COR-L47 (cell line): ENCODE measurements around the gene CAMSAP1.

Experiments
- DNase-seq: peaks from one replicate; lab custom pipeline; 2025; lab: John Stamatoyannopoulos, UW

Gene CAMSAP1

DNA sequence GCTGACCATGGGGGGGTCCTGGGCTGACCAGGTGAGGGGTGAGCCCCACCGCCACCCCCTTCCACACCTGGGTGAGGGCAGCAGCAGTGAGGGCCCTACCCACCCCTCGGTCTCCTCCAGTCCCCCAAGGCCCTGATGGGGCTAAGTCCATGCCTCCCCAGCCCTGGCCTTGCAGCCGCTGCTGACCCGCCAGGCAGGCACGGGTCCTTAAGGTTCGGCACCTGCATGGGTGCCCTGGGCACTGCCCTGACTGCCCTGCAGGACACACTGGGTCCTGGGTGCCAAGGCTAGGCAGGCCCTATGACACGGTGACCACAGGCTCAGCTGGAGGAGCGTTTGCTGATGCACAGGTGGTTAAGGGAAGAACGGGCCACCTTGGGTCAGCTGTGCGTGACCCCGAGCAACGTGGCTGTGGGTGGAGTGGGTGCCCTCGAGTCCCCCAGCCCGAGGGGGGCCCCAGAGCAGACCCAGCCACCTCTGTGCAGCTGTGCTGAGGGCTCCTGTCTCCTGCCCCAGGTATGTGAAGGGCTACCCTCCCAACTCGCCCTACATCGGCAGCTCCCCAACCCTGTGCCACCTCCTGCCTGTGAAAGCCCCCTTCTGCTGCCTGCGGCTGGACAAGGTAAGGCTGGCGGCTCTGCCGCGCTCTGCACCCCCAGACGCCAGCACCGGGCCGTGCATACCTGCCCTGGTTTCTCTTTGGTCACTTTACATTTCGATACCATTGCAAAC, 132.4 kb downstream of the CAMSAP1 start:
- no peak for DNase-seq

DNA sequence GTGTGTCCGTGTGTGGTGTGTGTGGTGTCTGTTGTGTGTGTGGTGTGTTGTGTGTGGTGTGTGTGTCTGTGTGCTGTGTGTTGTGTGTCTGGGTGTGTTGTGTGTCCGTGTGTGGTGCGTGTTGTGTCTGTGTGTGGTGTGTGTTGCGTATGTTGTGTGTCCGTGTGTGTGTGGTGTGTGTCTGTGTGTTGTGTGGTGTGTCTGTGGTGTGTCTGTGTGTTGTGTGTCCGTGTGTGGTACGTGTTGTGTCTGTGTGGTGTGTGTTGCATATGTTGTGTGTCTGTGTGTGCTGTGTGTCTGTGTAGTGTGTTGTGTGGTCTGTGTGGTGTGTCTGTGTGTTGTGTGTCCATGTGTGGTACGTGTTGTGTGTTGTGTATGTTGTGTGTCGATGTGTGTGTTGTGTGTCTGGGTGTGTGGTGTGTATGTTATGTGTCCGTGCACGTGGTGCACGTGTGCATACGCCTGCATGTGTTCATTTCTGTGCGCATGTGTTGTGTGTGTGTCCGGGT, 133.1 kb downstream of the CAMSAP1 start:
- no peak for DNase-seq

DNA sequence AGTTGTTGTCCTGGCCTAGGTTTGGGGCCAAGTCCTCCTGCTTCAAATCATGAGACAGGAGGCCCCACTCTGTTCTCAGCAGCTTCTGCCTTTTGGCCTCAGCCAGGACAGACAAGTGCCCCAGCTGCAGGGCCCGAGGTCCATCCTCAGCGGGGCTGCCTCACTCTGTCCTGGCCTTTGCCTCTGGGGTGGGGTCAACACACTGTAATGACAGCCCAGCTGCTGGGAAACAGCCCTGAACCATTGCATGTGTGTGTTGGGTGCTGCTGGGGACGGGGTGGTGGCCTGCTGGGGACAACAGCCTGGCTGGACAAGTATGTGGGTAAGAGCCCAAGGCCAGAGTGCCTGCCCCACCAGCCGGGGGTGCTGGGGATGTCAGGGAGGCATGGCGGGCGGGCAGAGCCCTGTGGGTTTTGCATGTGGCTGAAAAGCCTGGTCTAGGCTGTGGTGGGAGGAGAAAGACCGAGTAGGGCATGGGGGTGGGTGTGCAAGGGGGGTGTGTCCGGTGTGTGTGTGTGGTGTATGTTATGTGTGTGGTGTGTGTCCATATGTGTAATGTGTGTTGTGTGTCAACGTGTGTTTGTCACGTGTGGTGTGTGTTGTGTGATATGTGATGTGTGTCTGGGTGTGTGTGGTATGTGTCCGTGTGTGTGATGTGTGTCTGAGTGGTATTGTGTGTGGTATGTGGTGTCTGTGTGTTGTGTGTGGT, 133.7 kb downstream of the CAMSAP1 start:
- no peak for DNase-seq

DNA sequence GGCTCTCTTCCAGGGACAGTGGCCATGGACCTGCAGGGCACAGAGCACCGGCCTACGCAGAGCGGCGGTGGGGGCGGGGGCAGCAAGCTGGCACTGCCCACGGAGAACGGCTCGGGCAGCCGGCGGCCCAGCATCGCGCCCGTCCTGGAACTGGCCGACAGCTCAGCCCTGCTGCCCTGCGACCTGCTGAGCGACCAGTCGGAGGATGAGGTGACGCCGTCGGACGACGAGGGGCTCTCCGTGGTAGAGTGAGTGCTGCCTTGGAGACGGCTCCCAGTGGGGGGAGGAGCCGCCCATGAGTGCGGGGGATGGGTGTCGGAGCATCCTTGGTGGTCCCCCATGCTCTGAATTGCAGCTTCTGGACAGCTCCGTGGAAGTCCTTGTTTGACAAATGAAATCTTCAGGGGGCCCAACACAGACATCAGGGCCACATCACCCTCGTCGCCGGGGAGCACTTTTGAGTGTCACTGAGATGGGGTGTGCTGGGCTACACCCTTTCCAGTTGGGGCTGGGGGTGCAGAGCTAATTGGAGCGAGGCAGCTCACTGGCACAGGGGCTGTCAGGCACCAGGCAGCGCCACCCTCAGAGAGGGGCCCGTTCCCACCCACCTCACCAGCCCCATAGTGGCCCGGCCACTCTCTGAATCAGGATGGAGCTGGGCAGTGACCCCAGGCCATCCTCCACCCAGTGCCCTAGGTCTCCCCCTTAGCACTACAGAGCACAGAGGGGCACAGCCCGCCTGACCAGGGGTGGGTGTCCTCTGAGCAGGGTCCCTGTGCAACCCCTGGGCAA, 134.4 kb downstream of the CAMSAP1 start:
- DNase-seq: no peak

DNA sequence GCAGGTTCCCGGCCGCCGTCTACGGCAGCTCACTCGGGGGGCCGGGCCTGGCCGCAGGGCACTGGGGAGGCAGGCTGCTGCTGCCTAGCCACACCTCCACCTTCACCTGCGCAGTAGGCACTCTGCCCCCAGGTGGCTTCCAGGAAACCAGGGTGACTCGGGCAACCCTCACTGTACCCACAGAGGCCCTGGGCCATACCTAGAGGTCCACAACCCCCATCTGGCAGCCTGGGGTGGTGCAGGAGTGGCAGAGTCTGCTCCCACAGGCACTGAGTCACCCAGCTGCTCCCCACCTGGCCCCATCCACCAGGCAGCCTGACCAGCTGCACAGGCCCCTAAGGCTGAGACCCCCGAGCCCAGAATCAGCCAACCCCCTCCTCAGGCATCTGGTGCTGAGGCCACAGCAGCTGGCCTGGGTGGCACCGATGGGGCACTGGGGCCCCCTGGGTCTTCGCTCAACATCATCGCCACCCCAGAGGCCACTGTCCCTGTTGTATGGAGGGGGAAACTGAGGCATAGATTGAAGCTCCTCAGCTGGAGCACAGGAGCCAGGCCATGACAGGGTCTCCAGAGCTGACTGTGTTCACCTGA, 135.2 kb downstream of the CAMSAP1 start:
- no peak for DNase-seq

DNA sequence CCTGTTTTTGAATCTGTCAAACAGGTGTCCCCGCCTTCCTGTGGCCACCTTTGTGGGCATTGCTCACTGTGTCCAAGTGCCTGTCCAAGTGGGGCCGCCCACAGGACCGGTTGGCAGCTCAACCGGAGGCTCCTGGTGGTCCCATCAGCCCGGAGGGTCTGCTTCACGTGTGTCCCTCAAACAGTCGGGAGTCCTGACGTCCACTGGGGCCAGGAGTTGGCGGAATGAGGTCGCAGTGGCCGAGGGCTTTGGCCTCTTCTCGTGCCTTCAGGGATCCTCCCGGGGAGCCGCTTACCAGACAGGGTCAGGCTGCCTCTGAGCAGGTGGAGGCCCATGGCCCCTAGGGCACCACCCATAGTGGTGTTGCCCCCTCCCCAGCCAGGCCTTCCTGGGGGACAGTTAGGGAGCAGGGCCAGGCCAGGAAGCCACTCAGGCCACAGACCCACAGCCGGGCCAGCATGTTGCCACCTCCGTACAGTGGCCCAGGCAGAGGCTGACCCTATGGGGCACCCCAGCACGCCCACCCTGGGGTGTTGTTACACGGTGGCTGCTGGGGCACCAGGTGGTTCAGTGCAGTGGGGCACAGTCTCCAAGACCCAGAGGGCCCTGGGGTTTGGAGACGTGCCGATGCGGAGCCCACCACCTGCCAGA, 135.8 kb downstream of the CAMSAP1 start:
- no peak for DNase-seq

DNA sequence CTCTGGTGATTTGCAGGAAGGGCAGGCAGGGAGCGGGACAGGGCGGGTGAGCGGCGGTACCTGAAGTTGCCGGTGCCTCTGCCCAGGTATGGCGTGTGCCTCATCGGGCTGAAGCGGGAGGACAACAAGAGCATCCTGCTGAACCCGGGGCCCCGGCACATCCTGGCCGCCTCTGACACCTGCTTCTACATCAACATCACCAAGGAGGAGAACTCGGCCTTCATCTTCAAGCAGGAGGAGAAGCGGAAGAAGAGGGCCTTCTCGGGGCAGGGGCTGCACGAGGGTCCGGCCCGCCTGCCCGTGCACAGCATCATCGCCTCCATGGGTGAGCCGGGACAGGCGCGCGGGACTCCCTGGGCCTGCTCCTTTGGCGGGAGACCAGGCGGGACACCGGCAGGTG, 136.6 kb downstream of the CAMSAP1 start:
- DNase-seq: no peak

DNA sequence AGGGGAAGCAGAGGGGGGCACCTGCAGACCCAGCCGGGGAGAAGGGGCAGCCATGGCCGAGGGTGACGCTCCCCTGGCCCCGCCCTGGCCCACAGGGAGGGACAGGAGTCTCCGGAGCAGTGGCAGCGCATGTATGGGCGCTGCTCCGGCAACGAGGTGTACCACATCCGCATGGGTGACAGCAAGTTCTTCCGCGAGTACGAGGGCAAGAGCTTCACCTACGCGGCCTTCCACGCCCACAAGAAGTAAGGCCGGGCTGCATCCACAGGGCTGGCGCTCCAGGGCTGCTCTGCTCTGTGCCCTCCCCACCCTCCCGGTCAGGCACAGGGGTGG, 137.2 kb downstream of the CAMSAP1 start:
- no peak for DNase-seq

DNA sequence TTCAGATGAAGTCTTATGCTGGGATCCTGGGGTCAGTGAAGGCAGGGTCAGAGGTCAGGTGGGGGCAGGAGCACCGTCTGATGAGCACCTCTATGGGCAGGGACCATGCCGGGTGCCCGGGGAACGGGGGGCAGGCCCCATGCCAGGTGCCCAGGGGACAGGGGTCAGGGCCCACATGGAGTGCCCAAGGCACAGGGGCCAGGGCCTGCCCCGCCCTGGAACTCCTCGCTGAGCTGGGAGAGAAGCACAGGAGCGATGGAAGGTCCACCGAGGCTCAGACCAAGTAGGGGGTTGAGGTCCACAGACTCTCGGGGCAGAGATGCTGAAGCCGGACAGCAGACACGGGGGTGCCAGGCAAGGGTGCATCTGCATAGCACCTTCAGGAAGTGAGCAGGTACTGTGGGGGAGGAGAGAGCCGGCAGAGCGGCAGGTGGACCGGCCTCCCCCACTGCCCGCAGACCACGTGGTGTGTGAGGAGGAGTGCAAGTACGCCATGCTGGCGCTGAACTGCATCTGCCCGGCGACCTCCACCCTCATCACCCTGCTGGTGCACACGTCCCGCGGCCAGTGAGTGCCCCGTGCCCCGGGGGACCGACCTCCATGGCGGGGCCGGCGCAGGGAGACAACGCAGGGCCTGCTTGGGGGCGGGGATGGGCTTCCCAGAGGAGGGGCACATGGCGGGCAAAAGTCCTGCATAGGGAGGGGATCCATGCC, 137.7 kb downstream of the CAMSAP1 start:
- DNase-seq: no peak

DNA sequence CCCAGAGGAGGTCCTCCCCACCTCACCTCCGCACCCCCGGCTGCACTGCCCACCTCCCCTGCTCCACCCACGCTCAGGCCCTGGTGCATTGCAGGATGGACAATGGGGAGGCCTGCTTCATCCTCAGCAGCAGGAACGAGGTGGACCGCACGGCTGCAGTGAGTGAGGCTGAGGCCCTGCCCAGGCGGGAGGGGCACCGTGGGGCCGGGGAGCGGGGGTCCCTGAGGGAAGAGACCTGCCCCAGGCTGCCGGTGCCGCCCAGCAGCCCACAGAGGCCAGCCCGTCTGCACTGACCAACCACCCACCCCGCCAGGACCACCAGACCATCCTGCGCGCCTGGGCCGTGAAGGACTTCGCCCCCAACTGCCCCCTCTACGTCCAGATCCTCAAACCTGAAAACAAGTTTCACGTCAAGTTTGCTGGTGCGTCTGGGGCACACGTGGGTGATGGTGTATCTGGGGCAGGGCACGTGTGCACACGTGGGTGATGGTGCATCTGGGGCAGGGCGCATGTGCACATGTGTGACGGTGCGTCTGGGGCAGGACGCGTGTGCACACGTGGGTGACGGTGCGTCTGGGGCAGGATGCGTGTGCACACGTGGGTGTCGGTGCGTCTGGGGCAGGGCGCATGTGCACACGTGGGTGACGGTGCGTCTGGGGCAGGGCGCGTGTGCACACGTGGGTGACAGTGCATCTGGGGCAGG, 138.7 kb downstream of the CAMSAP1 start:
- no peak for DNase-seq

DNA sequence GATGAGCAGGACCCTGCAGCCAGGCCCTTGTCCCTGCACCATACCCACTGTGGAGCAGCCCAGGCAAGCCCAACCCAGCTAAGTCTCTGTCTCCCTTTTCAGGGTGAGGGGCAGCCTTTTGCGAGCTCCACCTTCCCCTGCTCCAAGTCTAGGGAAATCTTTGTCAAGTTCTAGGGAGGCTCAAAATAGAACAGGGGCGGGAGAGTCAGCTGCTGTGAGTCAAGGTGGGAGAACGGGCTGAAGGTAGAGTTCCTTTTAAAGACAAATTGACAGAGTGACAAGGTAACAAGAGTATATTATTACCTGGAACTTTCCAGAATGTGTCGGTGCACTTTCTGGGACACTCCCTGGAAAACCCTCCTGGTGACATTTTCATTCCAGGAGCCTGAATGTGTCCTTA, 140.6 kb downstream of the CAMSAP1 start:
- DNase-seq: no peak

DNA sequence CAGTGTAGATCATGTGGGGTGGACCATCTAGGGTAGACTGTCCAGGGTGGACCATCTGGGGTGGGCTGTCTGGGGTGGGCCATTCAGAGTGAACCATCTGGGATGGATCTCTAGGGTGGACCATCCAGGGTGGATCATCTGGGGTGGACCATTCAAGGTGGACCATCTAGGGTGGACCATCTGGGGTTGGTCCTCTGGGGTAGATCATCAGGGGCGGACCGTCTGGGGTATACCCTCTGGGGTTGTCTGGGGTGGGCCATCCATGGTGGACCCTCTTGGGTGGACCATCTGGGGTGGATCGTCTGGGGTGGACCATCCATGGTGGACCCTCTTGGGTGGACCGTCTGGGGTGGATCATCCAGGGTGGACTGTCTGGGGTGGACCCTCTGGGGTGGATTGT, 141.1 kb downstream of the CAMSAP1 start:
- DNase-seq: no peak

DNA sequence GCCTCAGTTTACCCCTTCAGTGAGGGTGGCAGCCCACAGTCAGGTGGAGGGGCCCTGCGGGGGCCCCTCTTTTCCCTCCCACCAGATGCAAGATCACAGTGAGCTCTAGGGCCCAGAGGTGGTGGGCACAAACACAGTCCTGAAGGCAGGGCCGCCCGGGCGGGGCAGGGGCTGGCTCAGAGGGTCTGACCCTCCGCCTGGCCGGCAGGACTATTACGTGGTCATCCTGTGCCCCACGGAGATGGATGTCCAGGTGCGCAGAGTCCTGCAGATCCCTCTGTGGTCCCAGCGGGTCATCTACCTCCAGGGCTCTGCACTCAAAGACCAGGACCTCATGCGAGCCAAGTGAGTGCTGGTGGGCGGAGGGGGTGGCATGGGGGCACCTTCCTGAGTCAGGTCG, 141.9 kb downstream of the CAMSAP1 start:
- no peak for DNase-seq

DNA sequence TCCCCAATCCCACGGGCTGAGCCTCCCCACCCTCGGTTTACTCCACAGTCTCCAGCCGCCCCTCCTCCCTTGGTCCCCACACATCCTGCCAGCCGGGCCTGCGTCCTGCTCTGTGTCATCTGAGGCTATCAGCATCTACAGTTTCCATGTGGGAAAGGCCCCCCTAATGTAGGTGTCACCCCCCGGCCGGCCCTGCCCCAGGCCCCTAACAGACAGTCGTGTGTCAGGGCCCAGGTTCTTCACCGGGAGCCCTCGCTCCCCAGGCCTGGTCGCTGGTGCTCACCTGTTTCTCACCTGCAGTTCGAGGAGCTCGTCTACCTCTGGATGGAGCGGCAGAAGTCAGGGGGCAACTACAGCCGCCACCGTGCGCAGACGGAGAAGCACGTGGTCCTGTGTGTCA, 142.6 kb downstream of the CAMSAP1 start:
- no peak for DNase-seq

DNA sequence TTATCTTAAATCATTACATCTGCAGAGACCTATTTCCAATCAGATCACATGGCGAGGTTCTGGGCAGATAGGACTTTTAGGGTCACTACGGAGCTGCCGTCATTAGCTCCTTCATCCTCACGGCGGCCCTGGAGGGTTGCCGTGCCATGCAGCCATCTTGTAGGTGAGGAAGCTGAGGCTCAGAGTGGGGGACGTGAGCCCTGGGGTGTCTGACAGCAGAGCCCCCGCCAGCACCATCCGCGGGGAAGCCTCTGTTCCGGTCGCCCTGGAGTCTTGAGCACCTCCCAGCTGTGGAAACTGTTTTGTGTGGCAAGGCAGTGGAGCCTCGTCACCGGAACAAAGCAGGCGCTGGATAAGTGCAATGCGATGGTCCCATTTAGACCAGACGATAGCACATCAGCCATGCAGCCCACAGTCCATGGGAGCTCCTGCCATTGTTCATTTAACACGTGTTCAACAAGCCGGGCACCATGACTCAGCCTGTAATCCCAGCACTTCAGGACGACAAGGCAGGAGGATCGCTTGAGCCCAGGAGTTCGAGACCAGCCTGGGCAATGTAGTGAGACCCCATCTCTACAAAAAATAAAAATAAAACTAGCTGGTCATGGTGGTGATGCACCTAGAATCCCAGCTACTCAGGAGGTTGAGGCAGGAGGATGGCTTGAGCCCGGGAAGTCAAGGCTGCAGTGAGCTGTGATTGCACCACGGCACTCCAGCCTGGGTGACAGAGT, 143.5 kb downstream of the CAMSAP1 start:
- no peak for DNase-seq

DNA sequence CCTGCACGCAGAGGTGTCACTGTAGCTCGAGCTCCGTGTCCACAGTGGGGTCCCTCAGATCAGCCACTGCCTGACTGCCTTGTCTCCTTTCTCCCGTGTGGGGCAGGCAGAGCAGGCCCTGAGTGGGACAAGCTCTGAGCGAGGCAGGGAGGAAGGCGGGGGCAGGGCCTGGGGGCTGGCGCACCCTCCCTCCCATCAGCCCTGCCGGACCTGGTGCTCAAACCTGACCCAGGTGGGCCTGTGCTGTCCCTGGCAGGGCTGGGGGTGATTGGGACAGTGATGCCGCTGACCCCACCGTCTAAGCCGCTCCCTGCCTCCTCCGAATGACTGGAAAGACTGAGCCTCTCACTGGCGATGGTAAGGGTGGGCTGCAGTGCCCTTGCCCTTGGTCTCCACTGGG, 144.4 kb downstream of the CAMSAP1 start:
- DNase-seq: no peak

DNA sequence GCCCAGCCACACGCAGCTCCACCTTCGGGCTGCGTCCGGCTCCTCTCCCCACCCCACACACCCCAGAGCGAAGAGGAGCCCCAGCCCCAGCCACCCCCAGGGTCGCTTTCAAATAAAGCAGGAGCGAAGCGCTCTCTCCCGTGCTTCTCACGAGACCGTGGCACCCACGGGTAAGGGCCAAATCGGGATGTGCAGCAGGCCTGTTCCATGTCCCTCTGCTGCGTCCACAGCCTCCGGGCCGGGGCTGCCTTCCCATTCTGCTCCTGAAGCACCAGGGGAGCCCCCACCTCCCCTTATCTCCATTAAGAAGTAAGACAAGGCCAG, 145.5 kb downstream of the CAMSAP1 start:
- DNase-seq: no peak

DNA sequence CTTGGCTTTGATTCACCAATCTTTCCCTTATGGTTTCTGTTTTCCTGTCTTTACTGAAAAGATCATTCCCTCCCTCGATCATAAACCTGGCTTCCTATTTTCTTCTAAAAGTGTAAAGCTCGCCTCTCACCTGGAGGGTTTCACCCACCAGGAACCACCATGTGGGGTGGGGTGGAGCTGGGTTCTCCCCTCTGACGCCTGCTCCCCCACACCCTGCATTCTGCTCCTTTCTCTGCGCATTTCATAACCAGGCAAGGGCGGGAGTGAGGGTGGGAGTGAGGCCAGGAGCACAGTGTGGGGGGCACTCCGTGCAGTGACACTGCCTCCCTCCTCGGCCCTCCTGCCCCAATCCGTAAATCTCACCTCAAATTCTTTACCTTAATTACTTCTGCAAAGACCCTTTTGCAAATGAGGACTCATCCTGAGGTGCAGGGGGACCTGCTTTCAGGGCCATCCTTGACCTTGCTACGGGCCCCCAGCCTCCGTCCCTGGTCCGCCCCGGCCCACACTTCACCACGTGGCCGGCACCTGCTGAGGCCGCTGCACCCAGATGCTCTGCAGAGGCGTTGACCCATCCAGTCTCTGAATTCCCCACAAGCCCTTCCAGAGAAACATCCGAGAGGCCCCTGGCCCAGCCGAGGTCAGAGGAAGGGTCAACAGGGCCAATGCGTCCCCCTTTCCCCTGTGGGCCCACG, 146.0 kb downstream of the CAMSAP1 start:
- no peak for DNase-seq

DNA sequence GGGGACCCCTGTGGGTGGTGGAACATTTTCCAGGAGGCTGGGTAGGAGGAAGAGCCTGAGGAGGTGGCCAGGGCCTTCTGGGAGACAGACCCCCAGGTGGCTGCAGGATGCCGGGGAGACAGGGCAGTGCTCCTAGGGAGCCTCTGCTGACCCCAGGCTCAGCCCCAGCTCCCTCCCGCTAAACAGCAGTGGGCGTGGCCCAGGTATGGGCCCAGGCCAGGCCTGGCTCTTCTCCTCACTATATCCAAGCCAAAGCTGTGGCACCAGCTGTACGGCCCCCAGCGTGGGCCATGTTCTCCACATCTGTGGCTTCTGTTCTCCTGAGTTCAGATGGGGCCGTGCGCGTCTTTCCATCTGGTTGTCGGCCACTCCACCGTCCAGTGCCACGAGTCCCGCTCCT, 146.9 kb downstream of the CAMSAP1 start:
- no peak for DNase-seq
